Esophagus muscularis mucosa (tissue), 3 donors: ENCODE measurements around the gene SLC24A3.

Experiments used
- EP300 ChIP-seq: sonication (generic); formaldehyde crosslinking; IDR thresholded peaks from one replicate; pipeline ENCODE4 v1.6.1; 2017; ENCODE audit warnings: antibody characterized with exemption
- TF ChIP-seq, protein P1 (sequence below), 3 experiments: fragments of 200-600 bp in 2 of 3; fragments of 450-650 bp in 1 of 3; sonication (generic) in 2 of 3; IDR thresholded peaks; one replicate each; pipeline ENCODE4 v1.5.1; 2017 to 2019; ENCODE audit warnings: antibody characterized with exemption in 3 of 3, mild to moderate bottlenecking in 2 of 3, moderate library complexity in 1 of 3

DNA sequence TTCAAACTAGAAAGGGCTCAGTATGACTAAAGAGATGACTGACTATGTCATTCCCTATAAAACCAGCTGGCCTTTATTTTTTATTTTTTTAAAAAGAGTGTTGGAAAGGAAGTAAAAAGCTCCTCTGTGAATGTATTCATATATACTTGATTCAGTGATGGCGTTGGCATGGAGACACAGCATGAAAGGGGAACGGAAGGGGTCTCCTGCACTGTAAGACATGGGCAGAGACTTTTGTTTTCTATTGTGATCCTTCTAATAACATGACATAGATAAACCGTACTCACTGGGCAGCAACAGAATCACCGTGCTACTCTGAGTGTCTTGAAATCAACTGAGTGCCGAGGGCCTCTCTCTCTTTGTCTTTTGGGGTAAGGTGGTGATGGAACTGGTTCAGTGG lies 317.6 kb downstream of the SLC24A3 start:
- no peak for TF ChIP-seq EP300
- TF ChIP-seq, protein P1, sequence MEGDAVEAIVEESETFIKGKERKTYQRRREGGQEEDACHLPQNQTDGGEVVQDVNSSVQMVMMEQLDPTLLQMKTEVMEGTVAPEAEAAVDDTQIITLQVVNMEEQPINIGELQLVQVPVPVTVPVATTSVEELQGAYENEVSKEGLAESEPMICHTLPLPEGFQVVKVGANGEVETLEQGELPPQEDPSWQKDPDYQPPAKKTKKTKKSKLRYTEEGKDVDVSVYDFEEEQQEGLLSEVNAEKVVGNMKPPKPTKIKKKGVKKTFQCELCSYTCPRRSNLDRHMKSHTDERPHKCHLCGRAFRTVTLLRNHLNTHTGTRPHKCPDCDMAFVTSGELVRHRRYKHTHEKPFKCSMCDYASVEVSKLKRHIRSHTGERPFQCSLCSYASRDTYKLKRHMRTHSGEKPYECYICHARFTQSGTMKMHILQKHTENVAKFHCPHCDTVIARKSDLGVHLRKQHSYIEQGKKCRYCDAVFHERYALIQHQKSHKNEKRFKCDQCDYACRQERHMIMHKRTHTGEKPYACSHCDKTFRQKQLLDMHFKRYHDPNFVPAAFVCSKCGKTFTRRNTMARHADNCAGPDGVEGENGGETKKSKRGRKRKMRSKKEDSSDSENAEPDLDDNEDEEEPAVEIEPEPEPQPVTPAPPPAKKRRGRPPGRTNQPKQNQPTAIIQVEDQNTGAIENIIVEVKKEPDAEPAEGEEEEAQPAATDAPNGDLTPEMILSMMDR (IDR thresholded peaks at IDR 0.05), result no peak
